KBM-7 (cell line): ENCODE measurements around the gene PRR12.
A peak's percentile ranks its signal among the peaks of the same experiment; 100 is the strongest.

Experiments used
- DNase-seq: peaks from one replicate; pipeline ENCODE4 v3.0.0-alpha.2; 2015
- in situ Hi-C: fragments of 300-500 bp; cut with MboI; formaldehyde crosslinking; loops from 2 replicates; pipeline ENCODE4 v1.14.3; 2020; ENCODE audit warnings: low sequenced_read_pairs, low pct_unique_long_range_greater_than_20kb, mixed read lengths

The PRR12 gene

GRCh38 chr19:49588365-49589122 lies 2.4 kb upstream of the PRR12 start:
- DNase-seq, result no peak
- in situ Hi-C loops, result no loop called here

- DNase-seq, result peak; percentile 22
These were observed 1.5 kb upstream of the PRR12 start for GRCh38 chr19:49589502-49589905.

GRCh38 chr19:49590071-49590970 lies 661 bp upstream of the PRR12 start:
- in situ Hi-C loops, result no loop called here
- peak; percentile 98 for DNase-seq

More at GRCh38 chr19:49589502-49589905, 1.5 kb upstream of the PRR12 start:
- in situ Hi-C loops, result no loop called here

GRCh38 chr19:49591731-49592485 lies 926 bp downstream of the PRR12 start:
- peak; percentile 56 for DNase-seq
- in situ Hi-C loops, result no loop called here

GRCh38 chr19:49592486-49593232 lies 1.7 kb downstream of the PRR12 start:
- in situ Hi-C loops, result no loop called here
- DNase-seq, result peak; percentile 16

GRCh38 chr19:49593233-49594113 lies 2.5 kb downstream of the PRR12 start:
- in situ Hi-C loops, result no loop called here
- DNase-seq, result peak; percentile 91

GRCh38 chr19:49594157-49594992 lies 3.4 kb downstream of the PRR12 start:
- in situ Hi-C loops, result no loop called here
- DNase-seq, result no peak

GRCh38 chr19:49594993-49595818 lies 4.2 kb downstream of the PRR12 start:
- no peak for DNase-seq
- in situ Hi-C loops, result no loop called here

- in situ Hi-C loops, result no loop called here
These were observed 4.9 kb downstream of the PRR12 start for GRCh38 chr19:49595819-49596404.

GRCh38 chr19:49596407-49596806 lies 5.4 kb downstream of the PRR12 start:
- DNase-seq, result no peak
- in situ Hi-C loops, result no loop called here

More at GRCh38 chr19:49595819-49596404, 4.9 kb downstream of the PRR12 start:
- no peak for DNase-seq

GRCh38 chr19:49596954-49597702 lies 6.1 kb downstream of the PRR12 start:
- in situ Hi-C loops, result no loop called here
- DNase-seq, result no peak

GRCh38 chr19:49597703-49597974 lies 6.7 kb downstream of the PRR12 start:
- in situ Hi-C loops, result no loop called here
- DNase-seq, result no peak

GRCh38 chr19:49599378-49600295 lies 8.7 kb downstream of the PRR12 start:
- DNase-seq, result no peak
- in situ Hi-C loops, result no loop called here

- in situ Hi-C loops, result no loop called here
- DNase-seq, result no peak
These were observed 10.6 kb downstream of the PRR12 start for GRCh38 chr19:49601482-49602038.
